A172 (cell line): Measurements from ENCODE around the gene GPC3. TPM values are rescaled to one million over a fixed set of nuclear protein-coding genes. Genes with fewer than 3 reads are reported as not detected.

Experiments
- DNase-seq: peaks from one replicate; pipeline ENCODE4 v3.0.0-alpha.2; 2015; ENCODE audit warnings: low spot score
- total RNA-seq: library from RNA; depleted of rRNA; stranded (reverse); fragments of >200 nt; shearing (Covaris generic); gene quantifications from 2 replicates; pipeline ENCODE4 v1.2.3, GENCODE V29; 2014

The GPC3 gene
- total RNA-seq, 1 experiment from 2014 or later = not detected

- no peak for DNase-seq
Observed at GRCh38 chrX:133523081-133523487, 462.3 kb downstream of the GPC3 start.

GRCh38 chrX:133516686-133517085 is 468.7 kb downstream of the GPC3 start:
- DNase-seq = no peak

GRCh38 chrX:133514486-133514885 is 470.9 kb downstream of the GPC3 start:
- DNase-seq = no peak

- no peak for DNase-seq
Observed at GRCh38 chrX:133513123-133513522, 472.3 kb downstream of the GPC3 start.

GRCh38 chrX:133511041-133511440 is 474.4 kb downstream of the GPC3 start:
- DNase-seq = no peak

- no peak for DNase-seq
Observed at GRCh38 chrX:133497356-133497755, 488.0 kb downstream of the GPC3 start.

GRCh38 chrX:133495464-133496391 is 489.7 kb downstream of the GPC3 start:
- DNase-seq = no peak

- no peak for DNase-seq
Observed at GRCh38 chrX:133493366-133493765, 492.0 kb downstream of the GPC3 start.

- DNase-seq = no peak
Observed at GRCh38 chrX:133490955-133491354, 494.4 kb downstream of the GPC3 start.
